Activated CD8-positive, alpha-beta T cell treated with anti-CD3 and anti-CD28 coated beads for 36 hours (primary cell): ENCODE results near the gene CXCL10. TPM values are rescaled to one million over a fixed set of nuclear protein-coding genes. Genes with fewer than 3 reads are reported as not detected.

Experiments used
- ATAC-seq: fragments of 200-7000 bp; cut with Tn5 transposase; one replicate; pipeline ENCODE4 v1.10.0; 2021; ENCODE audit warnings: mild to moderate bottlenecking, moderate library complexity
- CTCF ChIA-PET: fragments of 350-600 bp; sonication (Branson Sonifier 250); formaldehyde crosslinking; loops from one replicate; lab custom pipeline; 2021; ENCODE audit warnings: antibody characterized with exemption; lab: Charles Lee
- POLR2A ChIA-PET: fragments of 350-600 bp; sonication (Branson Sonifier 250); formaldehyde crosslinking; loops from one replicate; lab custom pipeline; 2021; ENCODE audit warnings: antibody characterized with exemption; lab: Charles Lee
- DNase-seq: peaks from one replicate; pipeline ENCODE4 v3.0.0-alpha.2; 2020
- H3K27ac Mint-ChIP-seq: one replicate; pipeline ENCODE4 v1.8.0; 2021; ENCODE audit warnings: mild to moderate bottlenecking, mixed read lengths
- H3K27me3 Mint-ChIP-seq: one replicate; pipeline ENCODE4 v1.8.0; 2021; ENCODE audit warnings: mixed read lengths
- H3K36me3 Mint-ChIP-seq: one replicate; pipeline ENCODE4 v1.8.0; 2021; ENCODE audit warnings: low read depth, mixed read lengths
- H3K4me1 Mint-ChIP-seq: one replicate; pipeline ENCODE4 v1.8.0; 2021; ENCODE audit warnings: low read depth, mixed read lengths
- H3K4me3 Mint-ChIP-seq: one replicate; pipeline ENCODE4 v1.8.0; 2021; ENCODE audit warnings: mild to moderate bottlenecking, moderate library complexity, mixed read lengths
- H3K9me3 Mint-ChIP-seq: one replicate; pipeline ENCODE4 v1.8.0; 2021; ENCODE audit warnings: mixed read lengths
- intact Hi-C: fragments of 100-400 bp; cut with micrococcal nuclease; formaldehyde crosslinking; loops from one replicate; pipeline ENCODE4 v1.10.0; 2022
- total RNA-seq, 2 experiments: library from RNA; stranded (reverse); gene quantifications; one replicate each; pipeline ENCODE4 v1.2.3, GENCODE V29; 2021
- TF ChIP-seq, protein P1 (sequence below): fragments of 200-600 bp; IDR thresholded peaks from one replicate; pipeline ENCODE4 v1.8.0; 2022; ENCODE audit warnings: antibody characterized with exemption, mild to moderate bottlenecking

CXCL10 gene
- 1 to 10 TPM in 1 of 2 experiments, under 1 TPM in 1; 0.68 to 1.1 TPM for total RNA-seq

DNA sequence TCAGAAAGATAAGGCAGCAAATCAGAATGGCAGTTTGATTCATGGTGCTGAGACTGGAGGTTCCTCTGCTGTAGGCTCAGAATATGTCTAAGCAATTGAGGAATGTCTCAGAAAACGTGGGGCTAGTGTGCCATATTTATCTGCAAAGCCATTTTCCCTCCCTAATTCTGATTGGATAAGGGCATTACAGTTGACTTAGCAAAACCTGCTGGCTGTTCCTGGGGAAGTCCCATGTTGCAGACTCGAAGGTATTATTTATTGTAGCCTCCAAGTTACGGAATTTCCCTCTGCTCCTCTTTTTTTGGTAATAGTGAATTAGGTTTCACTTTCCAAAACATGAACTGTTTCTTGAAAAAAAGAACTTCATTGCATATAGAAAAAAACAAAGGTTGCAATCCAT is at the start of gene CXCL10:
Gene CXCL10 (minus strand): TSS at position 109 of the 400 bp plus-strand sequence. CDS start 66 bp downstream, at position 43.
- no peak for DNase-seq
- ChIA-PET CTCF (interaction anchor here (2.3 kb wide), 1 partner anchor 27 kb away, joined by 6 read pairs; no protein-coding TSS in a partner anchor), POLR2A (no interaction called here)
- Mint-ChIP-seq H3K27ac (no peak within 1 kb of the TSS), H3K27me3 (peaks cover 14% of the 10 kb centered on the region), H3K4me3 (no peak within 1 kb of the TSS), H3K36me3 (no peaks in the 10 kb centered on the region), H3K9me3 (no peaks in the 10 kb centered on the region), H3K4me1 (peaks cover 19% of the 10 kb centered on the region)
- TF ChIP-seq, protein P1, sequence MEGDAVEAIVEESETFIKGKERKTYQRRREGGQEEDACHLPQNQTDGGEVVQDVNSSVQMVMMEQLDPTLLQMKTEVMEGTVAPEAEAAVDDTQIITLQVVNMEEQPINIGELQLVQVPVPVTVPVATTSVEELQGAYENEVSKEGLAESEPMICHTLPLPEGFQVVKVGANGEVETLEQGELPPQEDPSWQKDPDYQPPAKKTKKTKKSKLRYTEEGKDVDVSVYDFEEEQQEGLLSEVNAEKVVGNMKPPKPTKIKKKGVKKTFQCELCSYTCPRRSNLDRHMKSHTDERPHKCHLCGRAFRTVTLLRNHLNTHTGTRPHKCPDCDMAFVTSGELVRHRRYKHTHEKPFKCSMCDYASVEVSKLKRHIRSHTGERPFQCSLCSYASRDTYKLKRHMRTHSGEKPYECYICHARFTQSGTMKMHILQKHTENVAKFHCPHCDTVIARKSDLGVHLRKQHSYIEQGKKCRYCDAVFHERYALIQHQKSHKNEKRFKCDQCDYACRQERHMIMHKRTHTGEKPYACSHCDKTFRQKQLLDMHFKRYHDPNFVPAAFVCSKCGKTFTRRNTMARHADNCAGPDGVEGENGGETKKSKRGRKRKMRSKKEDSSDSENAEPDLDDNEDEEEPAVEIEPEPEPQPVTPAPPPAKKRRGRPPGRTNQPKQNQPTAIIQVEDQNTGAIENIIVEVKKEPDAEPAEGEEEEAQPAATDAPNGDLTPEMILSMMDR: no peak
- no peak for ATAC-seq
- intact Hi-C loops: no loop called here

DNA sequence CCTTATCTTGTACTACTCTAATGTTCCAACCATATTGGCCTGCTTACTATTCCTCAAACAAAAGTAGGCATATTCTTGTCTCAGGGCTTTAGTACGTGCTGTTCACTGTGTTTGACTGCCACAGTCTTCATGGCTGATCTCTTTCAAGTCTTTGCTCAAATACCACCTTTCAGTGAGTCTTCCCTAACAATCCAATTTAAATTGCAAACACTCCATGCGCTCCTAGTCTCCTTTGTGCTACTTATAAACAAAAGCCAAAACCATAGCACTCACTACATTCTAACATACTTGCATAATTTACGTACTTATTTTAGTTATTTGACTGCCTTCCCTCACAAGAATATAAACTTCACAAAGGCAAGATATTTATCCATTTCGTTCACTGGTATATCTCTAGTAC is 49.5 kb upstream of the CXCL10 start:
- Mint-ChIP-seq H3K36me3 (no peaks in the 10 kb centered on the region), H3K27ac (no peak overlapping the region), H3K4me3 (no peak overlapping the region), H3K4me1 (no peaks in the 10 kb centered on the region), H3K9me3 (no peaks in the 10 kb centered on the region), H3K27me3 (no peaks in the 10 kb centered on the region)
- ATAC-seq (no peak), DNase-seq (no peak)
- intact Hi-C loops: no loop called here
- CTCF ChIA-PET: no interaction called here
- TF ChIP-seq, protein P1: no peak
- POLR2A ChIA-PET: no interaction called here

DNA sequence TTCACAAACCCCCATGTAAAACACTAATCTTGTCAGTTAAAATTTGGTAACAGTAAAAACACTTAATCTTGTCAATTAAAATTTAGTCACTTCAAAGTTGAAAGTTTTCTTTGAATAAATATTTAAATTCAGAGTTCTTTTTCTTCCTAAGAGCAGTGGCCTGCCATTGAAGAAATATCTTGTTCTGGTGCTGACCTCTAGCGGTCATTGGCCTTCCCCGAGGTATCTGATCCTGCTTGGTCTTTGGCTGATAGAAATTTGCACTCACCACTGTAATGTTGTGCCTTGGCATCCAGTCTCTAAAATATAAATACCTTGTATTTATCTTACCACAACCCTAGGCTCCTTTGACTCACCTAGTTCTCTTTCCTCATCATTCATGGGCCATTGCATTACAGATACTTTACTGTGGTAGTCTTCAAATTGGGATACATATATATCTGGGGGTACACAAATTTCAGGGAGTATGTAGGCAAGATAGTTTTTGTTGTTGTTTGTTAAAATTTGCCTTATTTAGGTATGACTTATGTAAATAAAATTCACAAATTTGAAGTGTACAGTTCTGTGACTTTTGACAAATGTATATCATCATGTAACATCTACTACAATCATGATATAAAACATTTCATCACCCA is 44.5 kb upstream of the CXCL10 start:
- ChIA-PET POLR2A (no interaction called here), CTCF (interaction anchor here (0.7 to 2.2 kb wide), 14 partner anchors 9 to 171 kb away, joined by 3 to 51 read pairs (median 4); partner anchors contain the start of gene NAAA)
- no peaks in the 10 kb centered on the region for H3K36me3 Mint-ChIP-seq
- H3K9me3 Mint-ChIP-seq: no peaks in the 10 kb centered on the region
- TF ChIP-seq, protein P1: peak; percentile 74
- intact Hi-C loops: loop anchor here (1.0 to 10.0 kb wide), 2 partner anchors 72 to 173 kb away; no protein-coding TSS in a partner anchor
- peak; percentile 87 for DNase-seq
- peak; percentile 87 for ATAC-seq
- no peak overlapping the region for H3K4me3 Mint-ChIP-seq
- no peaks in the 10 kb centered on the region for H3K4me1 Mint-ChIP-seq
- peaks cover 1% of the 10 kb centered on the region for H3K27me3 Mint-ChIP-seq
- no peak overlapping the region for H3K27ac Mint-ChIP-seq

DNA sequence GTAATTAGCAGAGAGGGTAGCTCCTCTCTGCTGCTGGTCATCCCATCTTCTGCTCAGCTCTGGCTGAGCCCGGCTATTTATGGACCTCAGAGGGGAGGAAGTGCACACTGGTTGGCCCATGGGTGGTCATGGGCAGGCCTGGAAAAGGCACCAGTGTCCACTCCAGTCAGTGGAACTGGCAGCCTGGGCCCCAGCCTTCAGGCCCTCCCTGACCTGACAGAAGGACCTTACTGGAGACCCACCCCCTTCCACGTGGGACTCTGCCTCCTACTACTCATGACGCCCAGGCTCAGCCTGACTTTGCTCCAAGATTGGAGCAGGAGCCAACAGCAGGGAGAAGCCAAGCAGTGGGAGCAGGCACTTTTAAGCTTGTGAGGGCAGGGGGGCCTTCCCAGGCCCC is 43.2 kb upstream of the CXCL10 start:
- CTCF ChIA-PET: interaction anchor here (0.7 to 2.2 kb wide), 11 partner anchors 8 to 169 kb away, joined by 3 to 51 read pairs (median 5); no protein-coding TSS in a partner anchor
- DNase-seq (no peak), ATAC-seq (no peak)
- POLR2A ChIA-PET: interaction anchor here (0.8 kb wide), 1 partner anchor 8 kb away, joined by 3 read pairs; the partner anchor contains the start of gene ART3
- TF ChIP-seq, protein P1: no peak
- H3K27ac Mint-ChIP-seq: no peak overlapping the region
- H3K4me3 Mint-ChIP-seq: no peak overlapping the region
- H3K9me3 Mint-ChIP-seq: no peaks in the 10 kb centered on the region
- peaks cover 5% of the 10 kb centered on the region for H3K4me1 Mint-ChIP-seq
- intact Hi-C loops: loop anchor here (10.0 kb wide), 1 partner anchor 172 kb away; no protein-coding TSS in a partner anchor
- no peaks in the 10 kb centered on the region for H3K36me3 Mint-ChIP-seq
- H3K27me3 Mint-ChIP-seq: peaks cover 7% of the 10 kb centered on the region

DNA sequence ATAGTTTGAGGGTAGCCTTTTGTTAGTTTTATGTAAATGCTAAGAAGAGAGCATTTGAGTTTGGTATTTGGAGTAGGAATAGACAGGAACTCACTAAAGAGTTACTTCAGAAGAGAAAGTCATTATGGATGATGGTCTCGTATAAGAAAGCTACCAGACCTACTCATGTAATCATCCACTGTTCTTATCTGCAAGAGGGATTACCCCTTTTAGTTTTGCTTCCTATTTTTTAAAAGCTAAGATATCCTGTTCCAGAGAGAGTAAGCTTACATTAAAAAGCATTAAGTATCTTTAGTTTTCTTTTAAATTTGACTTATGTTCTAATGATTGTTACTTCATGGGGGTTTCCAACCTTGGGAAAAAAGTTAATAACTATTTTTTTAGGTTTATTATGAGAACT is 38.7 kb upstream of the CXCL10 start:
- TF ChIP-seq, protein P1: no peak
- ChIA-PET CTCF (interaction anchor here (1.5 to 5.1 kb wide), 2 partner anchors 66 to 166 kb away, joined by 4 to 62 read pairs; no protein-coding TSS in a partner anchor), POLR2A (interaction anchor here (0.7 to 0.9 kb wide), 3 partner anchors 66 to 627 kb away, joined by 3 to 4 read pairs (median 3); no protein-coding TSS in a partner anchor)
- ATAC-seq (no peak), DNase-seq (no peak)
- no peak overlapping the region for H3K4me3 Mint-ChIP-seq
- peaks cover 19% of the 10 kb centered on the region for H3K27me3 Mint-ChIP-seq
- intact Hi-C loops: loop anchor here (10.0 kb wide), 1 partner anchor 167 kb away; no protein-coding TSS in a partner anchor
- no peaks in the 10 kb centered on the region for H3K9me3 Mint-ChIP-seq
- H3K36me3 Mint-ChIP-seq: no peaks in the 10 kb centered on the region
- peaks cover 42% of the 10 kb centered on the region for H3K4me1 Mint-ChIP-seq
- H3K27ac Mint-ChIP-seq: no peak overlapping the region
